PC-3 (cell line): ENCODE measurements around the gene RAD1. TPM values are rescaled to one million over a fixed set of nuclear protein-coding genes. Genes with fewer than 3 reads are reported as not detected.

Source experiments
- ATAC-seq: fragments of 200-7000 bp; cut with Tn5 transposase; 2 replicates; pipeline ENCODE4 v1.9.1; 2020; ENCODE audit warnings: mild to moderate bottlenecking, moderate library complexity
- BruUV-seq: library from RNA; stranded (reverse); fragments of 400-500 nt; replicated peaks from 2 replicates; lab custom pipeline; 2021; lab: Mats Ljungman, UMichigan
- CTCF ChIA-PET: fragments of 300-600 bp; sonication (Branson Sonifier 250); formaldehyde crosslinking; loops from one replicate; lab custom pipeline; 2022; ENCODE audit warnings: antibody characterized with exemption; lab: Charles Lee
- POLR2A ChIA-PET: fragments of 300-600 bp; sonication (Branson Sonifier 250); formaldehyde crosslinking; loops from one replicate; lab custom pipeline; 2022; ENCODE audit warnings: antibody characterized with exemption; ENCODE audit not compliant: unreplicated experiment; lab: Charles Lee
- DNase-seq: peaks from one replicate; pipeline ENCODE4 v3.0.0-alpha.2; 2015
- H2AFZ ChIP-seq: fragments of 300-600 bp; sonication (generic); 2 replicates; pipeline ENCODE4 v1.6.0; 2016; ENCODE audit warnings: antibody characterized with exemption, low read length
- H3F3A ChIP-seq: fragments of 300-600 bp; sonication (generic); one replicate; pipeline ENCODE4 v1.6.0; 2017; ENCODE audit warnings: antibody characterized with exemption, low read length, control low read depth, mild to moderate bottlenecking; ENCODE audit not compliant: unreplicated experiment
- H3K27ac ChIP-seq: fragments of 300-600 bp; sonication (generic); 2 replicates; pipeline ENCODE4 v1.5.1; 2016; ENCODE audit warnings: mild to moderate bottlenecking, low read length
- H3K27me3 ChIP-seq: fragments of 300-600 bp; sonication (generic); 2 replicates; pipeline ENCODE4 v1.6.1; 2016; ENCODE audit warnings: low read length, mixed read lengths
- H3K36me3 ChIP-seq: fragments of 300-600 bp; sonication (generic); 2 replicates; pipeline ENCODE4 v1.6.1; 2016; ENCODE audit warnings: low read depth, mixed run types, low read length, mixed read lengths
- H3K4me1 ChIP-seq: fragments of 300-600 bp; sonication (generic); 2 replicates; pipeline ENCODE4 v1.5.1; 2016; ENCODE audit warnings: low read length; ENCODE audit not compliant: insufficient read depth
- H3K4me2 ChIP-seq: fragments of 300-600 bp; sonication (generic); 2 replicates; pipeline ENCODE4 v1.6.0; 2016; ENCODE audit warnings: low read length
- H3K4me3 ChIP-seq: fragments of 300-600 bp; sonication (generic); 2 replicates; pipeline ENCODE4 v1.5.1; 2016; ENCODE audit warnings: mild to moderate bottlenecking, low read length, mixed read lengths
- H3K79me2 ChIP-seq: fragments of 300-600 bp; sonication (generic); 2 replicates; pipeline ENCODE4 v1.6.1; 2017; ENCODE audit warnings: low read length, mixed read lengths
- H3K9ac ChIP-seq: fragments of 300-600 bp; sonication (generic); 2 replicates; pipeline ENCODE4 v1.6.0; 2016; ENCODE audit warnings: mild to moderate bottlenecking, low read length
- H3K9me2 ChIP-seq: fragments of 300-600 bp; sonication (generic); replicated peaks from 2 replicates; pipeline ENCODE4 v1.6.1; 2016; ENCODE audit warnings: mixed run types, low read length, mixed read lengths
- H3K9me3 ChIP-seq: fragments of 300-600 bp; sonication (generic); 2 replicates; pipeline ENCODE4 v1.6.1; 2016; ENCODE audit warnings: low read length, mixed read lengths
- H4K20me1 ChIP-seq: fragments of 300-600 bp; sonication (generic); 2 replicates; pipeline ENCODE4 v1.6.1; 2016; ENCODE audit warnings: low read length, mixed read lengths
- EZH2 ChIP-seq: fragments of 300-600 bp; sonication (generic); IDR thresholded peaks from one replicate; pipeline ENCODE4 v1.6.1; 2017; ENCODE audit warnings: antibody characterized with exemption, mild to moderate bottlenecking, low read length; ENCODE audit not compliant: unreplicated experiment
- EZH2phosphoT487 ChIP-seq: fragments of 300-600 bp; sonication (generic); IDR thresholded peaks from 2 replicates; pipeline ENCODE4 v1.6.1; 2018; ENCODE audit warnings: mild to moderate bottlenecking, antibody characterized with exemption, low read length, borderline replicate concordance
- intact Hi-C: fragments of 100-400 bp; cut with micrococcal nuclease; formaldehyde crosslinking; loops from 2 replicates; pipeline ENCODE4 v1.9.0; 2023
- total RNA-seq: library from RNA; depleted of rRNA; stranded (reverse); fragments of >200 nt; gene quantifications from 2 replicates; pipeline ENCODE4 v1.2.3, GENCODE V29; 2014
- TF ChIP-seq, protein P1 (sequence below): fragments of 300-600 bp; sonication (generic); conservative IDR thresholded peaks from 2 replicates; pipeline ENCODE4 v1.5.1; 2017; ENCODE audit warnings: antibody characterized with exemption, low read depth, mild to moderate bottlenecking, low read length

The RAD1 gene
- total RNA-seq, 1 experiment from 2014 or later, result 62.5 TPM

DNA sequence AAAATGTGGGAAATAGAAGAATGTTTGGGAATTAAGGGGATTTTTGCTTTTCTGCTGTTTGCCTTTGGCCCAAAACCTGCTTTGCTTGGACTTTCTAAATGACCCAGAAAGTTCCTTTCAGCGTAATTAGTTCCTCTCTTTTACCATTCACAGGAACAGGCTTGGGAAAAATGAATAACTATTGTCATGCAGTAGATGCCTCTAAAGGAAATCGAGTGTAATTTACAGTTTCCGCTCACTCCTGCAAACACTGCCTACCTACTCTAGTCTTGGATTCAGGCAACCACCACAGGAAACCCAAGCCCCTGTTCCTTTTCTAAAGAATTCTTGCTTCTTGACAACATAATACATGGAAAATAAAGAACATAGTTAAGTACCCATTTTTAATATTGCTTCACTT lies 51.4 kb downstream of the RAD1 start:
- CTCF ChIA-PET, result no interaction called here
- Histone ChIP-seq H3K27me3 (no peaks in the 10 kb centered on the region), H3F3A (no peaks in the 10 kb centered on the region), H4K20me1 (no peaks in the 10 kb centered on the region), H3K4me1 (no peaks in the 10 kb centered on the region), H3K4me2 (no peak overlapping the region), H3K27ac (no peak overlapping the region), H2AFZ (no peak overlapping the region), H3K79me2 (no peaks in the 10 kb centered on the region), H3K4me3 (no peak overlapping the region), H3K9me2 (no peaks in the 10 kb centered on the region), H3K9me3 (no peaks in the 10 kb centered on the region), H3K9ac (no peak overlapping the region), H3K36me3 (no peaks in the 10 kb centered on the region)
- intact Hi-C loops, result no loop called here
- no TSS peak for BruUV-seq
- ATAC-seq, result no peak
- no peak for DNase-seq
- TF ChIP-seq, protein P1, sequence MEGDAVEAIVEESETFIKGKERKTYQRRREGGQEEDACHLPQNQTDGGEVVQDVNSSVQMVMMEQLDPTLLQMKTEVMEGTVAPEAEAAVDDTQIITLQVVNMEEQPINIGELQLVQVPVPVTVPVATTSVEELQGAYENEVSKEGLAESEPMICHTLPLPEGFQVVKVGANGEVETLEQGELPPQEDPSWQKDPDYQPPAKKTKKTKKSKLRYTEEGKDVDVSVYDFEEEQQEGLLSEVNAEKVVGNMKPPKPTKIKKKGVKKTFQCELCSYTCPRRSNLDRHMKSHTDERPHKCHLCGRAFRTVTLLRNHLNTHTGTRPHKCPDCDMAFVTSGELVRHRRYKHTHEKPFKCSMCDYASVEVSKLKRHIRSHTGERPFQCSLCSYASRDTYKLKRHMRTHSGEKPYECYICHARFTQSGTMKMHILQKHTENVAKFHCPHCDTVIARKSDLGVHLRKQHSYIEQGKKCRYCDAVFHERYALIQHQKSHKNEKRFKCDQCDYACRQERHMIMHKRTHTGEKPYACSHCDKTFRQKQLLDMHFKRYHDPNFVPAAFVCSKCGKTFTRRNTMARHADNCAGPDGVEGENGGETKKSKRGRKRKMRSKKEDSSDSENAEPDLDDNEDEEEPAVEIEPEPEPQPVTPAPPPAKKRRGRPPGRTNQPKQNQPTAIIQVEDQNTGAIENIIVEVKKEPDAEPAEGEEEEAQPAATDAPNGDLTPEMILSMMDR, result no peak
- TF ChIP-seq EZH2phosphoT487 (no peak), EZH2 (no peak)
- POLR2A ChIA-PET, result no interaction called here

DNA sequence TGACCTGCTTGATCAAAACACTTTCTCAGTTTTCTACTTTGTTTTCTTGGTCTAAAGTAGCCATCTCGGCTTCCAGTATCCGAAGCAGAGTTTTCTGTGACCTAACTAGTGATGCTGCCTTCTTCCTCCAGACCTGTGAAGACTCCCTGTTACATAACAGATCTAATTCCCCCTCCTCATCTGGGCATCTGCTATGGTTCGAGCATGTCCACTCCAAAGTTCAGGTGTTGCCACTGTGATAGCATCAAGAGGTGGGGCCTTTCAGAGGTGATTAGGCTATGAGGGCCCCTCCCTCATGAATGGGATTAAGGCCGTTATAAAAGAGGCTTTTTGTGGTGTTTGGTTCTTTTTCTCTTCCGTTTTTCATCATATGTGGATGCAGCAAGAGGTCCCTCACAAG lies 56.1 kb downstream of the RAD1 start:
- no peaks in the 10 kb centered on the region for H3K9me3 ChIP-seq
- H3K4me3 ChIP-seq, result no peak overlapping the region
- H4K20me1 ChIP-seq, result no peaks in the 10 kb centered on the region
- H3K4me2 ChIP-seq, result no peak overlapping the region
- H3K9ac ChIP-seq, result no peak overlapping the region
- POLR2A ChIA-PET, result no interaction called here
- no peaks in the 10 kb centered on the region for H3F3A ChIP-seq
- TF ChIP-seq, protein P1, result no peak
- no peak for TF ChIP-seq EZH2
- TF ChIP-seq EZH2phosphoT487, result no peak
- ATAC-seq (no peak), DNase-seq (no peak)
- no peaks in the 10 kb centered on the region for H3K79me2 ChIP-seq
- intact Hi-C loops, result no loop called here
- no peaks in the 10 kb centered on the region for H3K36me3 ChIP-seq
- H3K9me2 ChIP-seq, result no peaks in the 10 kb centered on the region
- CTCF ChIA-PET, result no interaction called here
- no peak overlapping the region for H3K27ac ChIP-seq
- H3K4me1 ChIP-seq, result peaks cover 6% of the 10 kb centered on the region; the same call in 1 of the 2 replicates
- H3K27me3 ChIP-seq, result no peaks in the 10 kb centered on the region
- no TSS peak for BruUV-seq
- H2AFZ ChIP-seq, result no peak overlapping the region

DNA sequence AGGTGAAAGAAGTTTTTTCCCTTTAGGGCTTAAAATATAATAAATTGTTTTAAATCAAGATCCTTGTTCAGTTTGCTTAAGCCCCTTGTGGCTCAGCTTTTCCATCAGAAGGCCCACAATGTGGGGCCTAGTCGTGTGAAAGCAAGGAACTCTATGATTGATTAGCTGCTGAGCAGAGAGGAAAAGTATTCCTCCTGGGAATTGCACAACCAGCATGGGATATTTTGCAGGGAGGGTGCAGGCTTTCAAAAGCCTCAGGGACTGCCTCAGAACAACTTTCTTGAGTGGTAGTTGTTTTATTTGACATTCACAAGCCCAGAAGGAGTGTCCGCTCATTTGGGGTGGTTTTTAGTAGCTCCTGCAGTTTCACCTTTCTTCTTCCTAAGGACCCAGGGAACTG lies 56.5 kb downstream of the RAD1 start:
- no peaks in the 10 kb centered on the region for H3K9me3 ChIP-seq
- CTCF ChIA-PET, result no interaction called here
- no peaks in the 10 kb centered on the region for H3K27me3 ChIP-seq
- H4K20me1 ChIP-seq, result no peaks in the 10 kb centered on the region
- no peaks in the 10 kb centered on the region for H3K9me2 ChIP-seq
- peaks cover 8% of the 10 kb centered on the region; the same call in 1 of the 2 replicates for H3K4me1 ChIP-seq
- ATAC-seq (no peak), DNase-seq (no peak)
- BruUV-seq, result no TSS peak
- H3K4me3 ChIP-seq, result no peak overlapping the region
- intact Hi-C loops, result no loop called here
- H3F3A ChIP-seq, result no peaks in the 10 kb centered on the region
- no peak overlapping the region for H3K4me2 ChIP-seq
- no peaks in the 10 kb centered on the region for H3K36me3 ChIP-seq
- POLR2A ChIA-PET, result interaction anchor here (0.7 kb wide), 1 partner anchor 19 kb away, joined by 3 read pairs; no protein-coding TSS in a partner anchor
- no peaks in the 10 kb centered on the region for H3K79me2 ChIP-seq
- H3K27ac ChIP-seq, result no peak overlapping the region
- no peak overlapping the region for H3K9ac ChIP-seq
- TF ChIP-seq, protein P1, result no peak
- TF ChIP-seq EZH2phosphoT487, result no peak
- no peak for TF ChIP-seq EZH2
- H2AFZ ChIP-seq, result no peak overlapping the region
